Tibial artery (tissue), 4 donors: Measurements from ENCODE around the gene IRF3.

Experiments
- DNase-seq, 2 donors: peaks; one replicate each; pipeline ENCODE4 v3.0.0-alpha.2; 2019
- H3K27ac ChIP-seq, 2 donors: fragments of 200-600 bp; sonication (generic) in 1 of 2; 1 replicate in 1 of 2; 2 replicates in 1 of 2; pipeline ENCODE4 v1.5.1; 2018 to 2019; ENCODE audit warnings: mild to moderate bottlenecking in 1 of 2
- H3K27me3 ChIP-seq, 2 donors: fragments of 200-600 bp; sonication (generic) in 1 of 2; one replicate each; pipeline versions ENCODE4 v1.5.1 to v1.6.0; 2016 to 2019
- H3K36me3 ChIP-seq, 3 donors: fragments of 200-600 bp; sonication (generic) in 2 of 3; one replicate each; pipeline ENCODE4 v1.5.1; 2016 to 2019; ENCODE audit warnings: mild to moderate bottlenecking in 2 of 3
- H3K4me1 ChIP-seq, 4 donors: fragments of 200-600 bp; sonication (generic) in 2 of 4; 1 replicate in 3 of 4; 2 replicates in 1 of 4; pipeline ENCODE4 v1.5.1; 2016 to 2019
- H3K4me3 ChIP-seq, 2 donors: fragments of 200-600 bp; sonication (generic) in 1 of 2; 1 replicate in 1 of 2; 2 replicates in 1 of 2; pipeline ENCODE4 v1.5.1; 2018 to 2019; ENCODE audit warnings: mild to moderate bottlenecking in 2 of 2
- H3K9me3 ChIP-seq, 3 donors: fragments of 200-600 bp; sonication (generic) in 1 of 3; one replicate each; pipeline ENCODE4 v1.5.1; 2016 to 2019
- intact Hi-C: fragments of 100-400 bp; cut with DNase I; formaldehyde crosslinking; loops from one replicate; pipeline ENCODE4 v1.15.0; 2023; ENCODE audit warnings: low total_unique reads
- TF ChIP-seq, protein P1 (sequence below), 2 experiments: fragments of 200-600 bp in 1 of 2; fragments of 450-650 bp in 1 of 2; IDR thresholded peaks; one replicate each; pipeline ENCODE4 v1.5.1; 2017 to 2019; ENCODE audit warnings: antibody characterized with exemption in 2 of 2, mild to moderate bottlenecking in 1 of 2, moderate library complexity in 1 of 2

The IRF3 gene

DNA sequence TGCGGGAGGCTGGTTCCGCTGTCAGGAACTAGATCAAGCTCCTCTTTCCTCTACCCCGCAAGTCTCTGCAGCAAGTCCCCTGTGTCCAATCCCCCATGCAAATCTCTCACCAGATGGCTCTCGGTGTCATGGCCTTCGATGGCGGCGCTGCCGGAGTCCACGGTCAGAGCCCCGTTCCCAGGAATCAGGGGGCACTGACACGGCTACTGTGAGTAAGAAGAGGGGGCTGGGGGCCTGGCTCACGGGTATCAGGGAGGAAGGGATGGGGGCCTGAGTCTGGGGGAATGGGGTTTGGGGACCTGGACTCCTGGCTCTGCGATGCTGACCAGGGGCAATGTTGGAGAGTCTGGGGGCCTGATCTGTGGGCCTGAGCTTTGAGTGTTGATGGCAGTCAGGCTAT is 19.7 kb downstream of the IRF3 start:
- Histone ChIP-seq H3K9me3 (no peaks in the 10 kb centered on the region), H3K36me3 (peaks cover 29 to 63% (median 42%) of the 10 kb centered on the region in 3 donors), H3K27me3 (no peaks in the 10 kb centered on the region), H3K4me1 (peaks cover 5 to 33% (median 25%) of the 10 kb centered on the region in 4 donors), H3K4me3 (no peak overlapping the region), H3K27ac (no peak overlapping the region)
- intact Hi-C loops: no loop called here
- no peak for DNase-seq
- TF ChIP-seq, protein P1, sequence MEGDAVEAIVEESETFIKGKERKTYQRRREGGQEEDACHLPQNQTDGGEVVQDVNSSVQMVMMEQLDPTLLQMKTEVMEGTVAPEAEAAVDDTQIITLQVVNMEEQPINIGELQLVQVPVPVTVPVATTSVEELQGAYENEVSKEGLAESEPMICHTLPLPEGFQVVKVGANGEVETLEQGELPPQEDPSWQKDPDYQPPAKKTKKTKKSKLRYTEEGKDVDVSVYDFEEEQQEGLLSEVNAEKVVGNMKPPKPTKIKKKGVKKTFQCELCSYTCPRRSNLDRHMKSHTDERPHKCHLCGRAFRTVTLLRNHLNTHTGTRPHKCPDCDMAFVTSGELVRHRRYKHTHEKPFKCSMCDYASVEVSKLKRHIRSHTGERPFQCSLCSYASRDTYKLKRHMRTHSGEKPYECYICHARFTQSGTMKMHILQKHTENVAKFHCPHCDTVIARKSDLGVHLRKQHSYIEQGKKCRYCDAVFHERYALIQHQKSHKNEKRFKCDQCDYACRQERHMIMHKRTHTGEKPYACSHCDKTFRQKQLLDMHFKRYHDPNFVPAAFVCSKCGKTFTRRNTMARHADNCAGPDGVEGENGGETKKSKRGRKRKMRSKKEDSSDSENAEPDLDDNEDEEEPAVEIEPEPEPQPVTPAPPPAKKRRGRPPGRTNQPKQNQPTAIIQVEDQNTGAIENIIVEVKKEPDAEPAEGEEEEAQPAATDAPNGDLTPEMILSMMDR (IDR thresholded peaks at IDR 0.05): no peak

DNA sequence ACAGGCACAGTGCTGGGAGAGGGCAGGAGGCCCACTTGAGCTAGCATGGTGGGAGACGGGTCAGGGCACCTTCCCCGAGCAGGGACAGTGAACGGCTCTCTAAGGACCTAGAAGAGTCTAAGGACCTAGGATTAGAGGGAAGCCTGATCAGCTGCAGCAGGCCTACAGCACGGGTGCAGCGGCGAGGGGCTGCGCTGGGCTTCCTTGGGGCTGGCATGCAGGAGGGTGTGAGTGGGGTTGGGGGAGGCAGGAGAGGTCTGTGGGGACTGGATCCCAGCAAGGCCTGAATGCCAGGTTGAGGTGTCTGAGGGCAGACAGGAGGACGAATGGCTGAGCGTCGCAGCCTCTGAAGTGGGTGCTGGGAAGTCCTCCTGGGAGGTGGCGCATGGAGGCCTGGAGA is 20.1 kb downstream of the IRF3 start:
- peaks cover 5 to 34% (median 25%) of the 10 kb centered on the region in 4 donors for H3K4me1 ChIP-seq

DNA sequence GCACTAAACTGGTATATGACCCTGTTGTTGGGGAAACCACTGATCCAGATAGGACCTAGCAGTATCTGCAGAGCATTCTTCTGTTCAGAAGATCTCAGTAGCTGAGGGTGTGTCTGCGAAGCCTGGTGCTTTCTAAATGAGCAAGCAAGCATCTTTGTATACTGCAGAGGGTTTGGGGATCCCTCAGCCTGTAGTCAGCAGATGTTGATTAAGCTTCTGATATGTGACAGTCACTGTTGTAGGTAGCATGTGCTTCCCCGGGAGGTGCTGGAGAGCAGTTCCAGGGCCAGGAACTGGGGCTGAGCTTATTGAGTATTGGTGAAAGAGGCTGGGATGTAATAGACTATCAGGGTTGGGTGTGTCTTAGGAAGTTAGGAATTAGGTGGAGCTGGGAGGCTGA is 22.2 kb downstream of the IRF3 start:
- TF ChIP-seq, protein P1 (IDR thresholded peaks at IDR 0.05): no peak
- intact Hi-C loops: no loop called here
- Histone ChIP-seq H3K9me3 (no peaks in the 10 kb centered on the region), H3K36me3 (peaks cover 16 to 38% (median 22%) of the 10 kb centered on the region in 3 donors), H3K27ac (peak overlapping the region in 1 of 2 donors; percentile 95), H3K27me3 (no peaks in the 10 kb centered on the region), H3K4me1 (peaks cover 5 to 40% (median 29%) of the 10 kb centered on the region in 4 donors), H3K4me3 (no peak overlapping the region)
- no peak for DNase-seq

More for the DNA sequence above, 20.1 kb downstream of the IRF3 start:
- DNase-seq: no peak
- Histone ChIP-seq H3K36me3 (peaks cover 28 to 59% (median 38%) of the 10 kb centered on the region in 3 donors), H3K27ac (no peak overlapping the region), H3K4me3 (no peak overlapping the region), H3K27me3 (no peaks in the 10 kb centered on the region), H3K9me3 (no peaks in the 10 kb centered on the region)
- intact Hi-C loops: no loop called here
- TF ChIP-seq, protein P1 (IDR thresholded peaks at IDR 0.05): no peak

DNA sequence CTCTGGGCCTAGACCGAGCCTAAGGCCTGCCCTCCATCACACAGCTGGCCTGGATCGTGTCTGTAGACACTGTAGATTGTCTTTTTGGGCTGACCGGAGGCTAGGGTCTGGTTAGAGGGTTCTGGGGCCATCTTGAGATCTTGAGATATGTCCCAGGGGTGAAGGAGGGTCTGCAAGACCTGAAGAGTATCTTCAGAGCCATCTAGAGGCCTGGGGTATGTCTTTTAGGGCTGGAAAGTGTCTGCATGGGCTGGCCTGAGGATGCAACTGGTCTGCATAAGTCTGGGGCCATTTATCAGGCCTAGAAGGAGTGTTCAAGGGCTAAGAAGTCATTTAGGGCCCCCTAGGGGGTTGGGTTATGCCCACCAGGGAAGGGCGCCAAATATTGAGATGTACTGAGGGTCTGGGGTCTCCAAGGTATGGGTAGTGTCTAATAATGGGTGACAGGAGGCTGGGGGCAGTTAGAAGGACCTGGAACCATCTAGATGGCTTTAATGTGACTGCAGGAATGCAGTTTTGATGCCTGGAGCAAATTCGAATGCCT is 23.1 kb downstream of the IRF3 start:
- Histone ChIP-seq H3K4me1 (peaks cover 5 to 47% (median 33%) of the 10 kb centered on the region in 4 donors), H3K9me3 (no peaks in the 10 kb centered on the region), H3K36me3 (peaks cover 12 to 29% (median 22%) of the 10 kb centered on the region in 3 donors), H3K27me3 (no peaks in the 10 kb centered on the region), H3K4me3 (peak overlapping the region; percentile 92 to 99), H3K27ac (peak overlapping the region; percentile 95)
- intact Hi-C loops: no loop called here
- DNase-seq: no peak
- TF ChIP-seq, protein P1 (IDR thresholded peaks at IDR 0.05): no peak

DNA sequence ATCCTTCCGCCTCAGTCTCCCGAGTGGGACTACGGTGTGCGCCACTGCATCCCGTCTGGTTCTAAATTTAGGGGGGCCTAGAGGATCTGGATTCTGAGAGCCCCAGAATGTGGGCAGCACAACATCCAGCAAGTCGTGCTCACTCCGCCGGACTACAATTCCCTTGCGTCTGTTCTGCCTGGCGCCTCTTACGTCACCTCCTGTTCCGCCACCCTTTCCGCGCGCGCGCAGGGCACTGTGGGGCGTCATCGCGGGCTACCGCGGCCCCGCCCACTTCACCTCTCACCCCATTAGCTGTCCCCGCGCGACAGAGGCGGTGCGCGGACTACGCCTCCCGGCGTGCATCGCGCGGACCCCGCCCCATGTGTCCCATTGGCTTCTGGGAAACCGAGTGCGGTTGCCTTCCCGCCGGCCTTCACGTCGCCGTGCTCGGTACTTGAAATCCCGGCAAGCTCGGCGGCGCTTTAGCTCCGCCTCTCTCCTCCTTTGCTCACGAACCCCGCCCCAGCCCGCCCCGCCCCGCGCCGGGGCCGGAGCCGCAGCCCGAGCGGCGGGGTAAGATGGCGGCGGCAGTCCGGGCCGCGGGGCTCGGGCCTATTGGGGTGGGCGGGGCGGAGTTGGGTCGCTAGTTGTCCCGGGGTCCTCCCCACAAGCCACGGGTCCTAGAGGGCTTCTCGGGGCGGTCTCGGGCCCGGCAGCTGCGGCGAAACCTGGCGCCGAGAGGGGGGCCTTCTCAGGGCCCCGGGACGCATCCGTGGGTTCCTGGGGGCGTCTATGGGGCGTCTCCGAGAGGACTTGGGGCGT is 23.8 kb downstream of the IRF3 start, which contains the start of gene SCAF1:
Gene SCAF1 (plus strand): TSS at position 522 of the 804 bp plus-strand sequence. CDS start 2,818 bp downstream, outside the sequence.
- H3K9me3 ChIP-seq: no peaks in the 10 kb centered on the region
- TF ChIP-seq, protein P1 (IDR thresholded peaks at IDR 0.05): no peak
- intact Hi-C loops: no loop called here
- DNase-seq: peak; percentile 99 to 100
- H3K4me1 ChIP-seq: peaks cover 5 to 52% (median 38%) of the 10 kb centered on the region in 4 donors
- H3K4me3 ChIP-seq: peak within 1 kb of the TSS; percentile 92 to 99
- no peaks in the 10 kb centered on the region for H3K27me3 ChIP-seq
- peak within 1 kb of the TSS; percentile 95 to 97 for H3K27ac ChIP-seq
- H3K36me3 ChIP-seq: peaks cover 6 to 23% (median 17%) of the 10 kb centered on the region in 3 donors
